ENCODE data around the gene ALPL. TPM values are rescaled to one million over a fixed set of nuclear protein-coding genes. Genes with fewer than 3 reads are reported as not detected.

ALPL gene
- total and polyA plus RNA-seq, 9 of the 15 experiments (the other 6 are each of a cell fraction or from before 2014, with no cell fraction given) = 0.04 to 0.38 (median 0.18) TPM; not detected in 4

GRCh38 chr1:21618561-21619374, 109.5 kb downstream of the ALPL start (continued):
- TF ChIP-seq, protein P1, sequence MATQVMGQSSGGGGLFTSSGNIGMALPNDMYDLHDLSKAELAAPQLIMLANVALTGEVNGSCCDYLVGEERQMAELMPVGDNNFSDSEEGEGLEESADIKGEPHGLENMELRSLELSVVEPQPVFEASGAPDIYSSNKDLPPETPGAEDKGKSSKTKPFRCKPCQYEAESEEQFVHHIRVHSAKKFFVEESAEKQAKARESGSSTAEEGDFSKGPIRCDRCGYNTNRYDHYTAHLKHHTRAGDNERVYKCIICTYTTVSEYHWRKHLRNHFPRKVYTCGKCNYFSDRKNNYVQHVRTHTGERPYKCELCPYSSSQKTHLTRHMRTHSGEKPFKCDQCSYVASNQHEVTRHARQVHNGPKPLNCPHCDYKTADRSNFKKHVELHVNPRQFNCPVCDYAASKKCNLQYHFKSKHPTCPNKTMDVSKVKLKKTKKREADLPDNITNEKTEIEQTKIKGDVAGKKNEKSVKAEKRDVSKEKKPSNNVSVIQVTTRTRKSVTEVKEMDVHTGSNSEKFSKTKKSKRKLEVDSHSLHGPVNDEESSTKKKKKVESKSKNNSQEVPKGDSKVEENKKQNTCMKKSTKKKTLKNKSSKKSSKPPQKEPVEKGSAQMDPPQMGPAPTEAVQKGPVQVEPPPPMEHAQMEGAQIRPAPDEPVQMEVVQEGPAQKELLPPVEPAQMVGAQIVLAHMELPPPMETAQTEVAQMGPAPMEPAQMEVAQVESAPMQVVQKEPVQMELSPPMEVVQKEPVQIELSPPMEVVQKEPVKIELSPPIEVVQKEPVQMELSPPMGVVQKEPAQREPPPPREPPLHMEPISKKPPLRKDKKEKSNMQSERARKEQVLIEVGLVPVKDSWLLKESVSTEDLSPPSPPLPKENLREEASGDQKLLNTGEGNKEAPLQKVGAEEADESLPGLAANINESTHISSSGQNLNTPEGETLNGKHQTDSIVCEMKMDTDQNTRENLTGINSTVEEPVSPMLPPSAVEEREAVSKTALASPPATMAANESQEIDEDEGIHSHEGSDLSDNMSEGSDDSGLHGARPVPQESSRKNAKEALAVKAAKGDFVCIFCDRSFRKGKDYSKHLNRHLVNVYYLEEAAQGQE (IDR thresholded peaks at IDR 0.05; ENCODE audit: borderline replicate concordance) = no peak
- TF ChIP-seq, protein P1 (CRISPR knock-in tag; IDR thresholded peaks at IDR 0.05; ENCODE audit: low read depth) = no peak
- TF ChIP-seq, protein P2, sequence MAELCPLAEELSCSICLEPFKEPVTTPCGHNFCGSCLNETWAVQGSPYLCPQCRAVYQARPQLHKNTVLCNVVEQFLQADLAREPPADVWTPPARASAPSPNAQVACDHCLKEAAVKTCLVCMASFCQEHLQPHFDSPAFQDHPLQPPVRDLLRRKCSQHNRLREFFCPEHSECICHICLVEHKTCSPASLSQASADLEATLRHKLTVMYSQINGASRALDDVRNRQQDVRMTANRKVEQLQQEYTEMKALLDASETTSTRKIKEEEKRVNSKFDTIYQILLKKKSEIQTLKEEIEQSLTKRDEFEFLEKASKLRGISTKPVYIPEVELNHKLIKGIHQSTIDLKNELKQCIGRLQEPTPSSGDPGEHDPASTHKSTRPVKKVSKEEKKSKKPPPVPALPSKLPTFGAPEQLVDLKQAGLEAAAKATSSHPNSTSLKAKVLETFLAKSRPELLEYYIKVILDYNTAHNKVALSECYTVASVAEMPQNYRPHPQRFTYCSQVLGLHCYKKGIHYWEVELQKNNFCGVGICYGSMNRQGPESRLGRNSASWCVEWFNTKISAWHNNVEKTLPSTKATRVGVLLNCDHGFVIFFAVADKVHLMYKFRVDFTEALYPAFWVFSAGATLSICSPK (IDR thresholded peaks at IDR 0.05; ENCODE audit: borderline replicate concordance) = no peak
- TF ChIP-seq, protein P3, sequence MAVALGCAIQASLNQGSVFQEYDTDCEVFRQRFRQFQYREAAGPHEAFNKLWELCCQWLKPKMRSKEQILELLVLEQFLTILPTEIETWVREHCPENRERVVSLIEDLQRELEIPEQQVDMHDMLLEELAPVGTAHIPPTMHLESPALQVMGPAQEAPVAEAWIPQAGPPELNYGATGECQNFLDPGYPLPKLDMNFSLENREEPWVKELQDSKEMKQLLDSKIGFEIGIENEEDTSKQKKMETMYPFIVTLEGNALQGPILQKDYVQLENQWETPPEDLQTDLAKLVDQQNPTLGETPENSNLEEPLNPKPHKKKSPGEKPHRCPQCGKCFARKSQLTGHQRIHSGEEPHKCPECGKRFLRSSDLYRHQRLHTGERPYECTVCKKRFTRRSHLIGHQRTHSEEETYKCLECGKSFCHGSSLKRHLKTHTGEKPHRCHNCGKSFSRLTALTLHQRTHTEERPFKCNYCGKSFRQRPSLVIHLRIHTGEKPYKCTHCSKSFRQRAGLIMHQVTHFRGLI (CRISPR knock-in tag; IDR thresholded peaks at IDR 0.05) = no peak
- TF ChIP-seq TAF1 (IDR thresholded peaks at IDR 0.05; ENCODE audit: control insufficient read depth, extremely low read depth, insufficient read depth, low read length, severe bottlenecking) (no peak), MAFK (IDR thresholded peaks at IDR 0.05; ENCODE audit: low read length) (no peak), ETV6 (IDR thresholded peaks at IDR 0.05; ENCODE audit: borderline replicate concordance in 1 of 2, low read depth in 2 of 2, low read length in 1 of 2) (no peak), ETV6 (CRISPR knock-in tag; IDR thresholded peaks at IDR 0.05; ENCODE audit: borderline replicate concordance) (no peak), HNRNPLL (IDR thresholded peaks at IDR 0.05; ENCODE audit: low read depth, low read length, poor library complexity, severe bottlenecking) (no peak), OTX1 (CRISPR knock-in tag; IDR thresholded peaks at IDR 0.05) (no peak), ZNF134 (CRISPR knock-in tag; conservative IDR thresholded peaks at IDR 0.05) (no peak), ZNF324 (CRISPR knock-in tag; IDR thresholded peaks at IDR 0.05) (no peak), E2F4 (CRISPR knock-in tag; IDR thresholded peaks at IDR 0.05; ENCODE audit: low read depth) (no peak)
